Measurements from ENCODE around the gene BOC.

DNA sequence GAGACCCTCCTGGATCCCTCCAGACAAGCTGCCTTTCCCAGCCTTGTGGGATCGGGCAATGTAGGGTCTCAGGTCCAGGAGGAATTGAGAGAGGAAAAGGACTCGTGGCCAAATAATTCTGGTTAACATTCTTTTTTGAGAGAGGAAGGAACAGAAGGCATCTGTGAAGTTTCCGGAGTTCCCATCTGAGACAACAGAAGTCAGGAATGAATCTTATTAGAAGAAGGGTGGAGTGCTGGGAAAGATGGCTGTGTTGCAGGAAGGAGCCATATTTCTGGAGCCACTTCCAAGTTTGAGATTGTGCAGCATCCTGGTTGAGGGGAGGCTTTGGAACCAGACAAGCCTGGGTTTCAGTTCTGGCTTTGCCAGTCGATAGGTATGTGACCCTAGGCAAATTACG is 9.4 kb downstream of the BOC start:
- no peak for TF ChIP-seq YY1 (IDR thresholded peaks at IDR 0.05; ENCODE audit: low read depth)
- TF ChIP-seq, protein P1, sequence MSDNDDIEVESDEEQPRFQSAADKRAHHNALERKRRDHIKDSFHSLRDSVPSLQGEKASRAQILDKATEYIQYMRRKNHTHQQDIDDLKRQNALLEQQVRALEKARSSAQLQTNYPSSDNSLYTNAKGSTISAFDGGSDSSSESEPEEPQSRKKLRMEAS (IDR thresholded peaks at IDR 0.05): no peak
